K562 (cell line): ENCODE results near the gene SLC35G3. TPM values are rescaled to one million over a fixed set of nuclear protein-coding genes. Genes with fewer than 3 reads are reported as not detected.
"Not testable (repeated sequence)": the region's sequence is repeated elsewhere in the genome, so short reads cannot be mapped to it uniquely, and the experiment has no call there.

Experiments used
- ATAC-seq: fragments of 200-7000 bp; cut with Tn5 transposase; 3 replicates; pipeline ENCODE4 v1.9.1; 2020; ENCODE audit warnings: moderate library complexity
- BruUV-seq: library from RNA; stranded (reverse); fragments of 400-500 nt; replicated peaks from 2 replicates; lab custom pipeline; 2021; lab: Mats Ljungman, UMichigan
- CTCF ChIA-PET: fragments of 300-600 bp; formaldehyde crosslinking; extraction: SDS; loops from one replicate; lab custom pipeline; 2021; ENCODE audit warnings: low intra/inter-chr PET ratio; lab: Yijun Ruan, JAX
- POLR2A ChIA-PET: fragments of 300-600, 350-650 bp; sonication (Branson Sonifier 250); formaldehyde crosslinking; extraction: SDS; loops from one replicate; lab custom pipeline; 2021; ENCODE audit warnings: antibody characterized with exemption, inconsistent platforms; lab: Yijun Ruan, JAX
- DNase-seq, 4 experiments: peaks; one replicate each; pipeline versions ENCODE4 v3.0.0 to v3.0.0-alpha.2; 2011 to 2018; ENCODE audit warnings: low spot score in 3 of 4, mixed read lengths in 3 of 4; ENCODE audit errors: extremely low read depth in 1 of 4
- FAIRE-seq: peaks from 2 replicates; lab custom pipeline; 2011; peaks lifted over from hg19 to GRCh38; lab: Jason Lieb, UNC
- H2AFZ ChIP-seq: 2 replicates; pipeline ENCODE4 v1.6.0; 2011; ENCODE audit warnings: low read depth, low read length, control low read depth, inconsistent platforms
- H3K27ac ChIP-seq: fragments of 200-600 bp; 3 replicates; pipeline ENCODE4 v1.8.0; 2011; ENCODE audit warnings: low read depth, mild to moderate bottlenecking, control low read depth, inconsistent platforms, low read length, moderate library complexity, mixed read lengths; ENCODE audit errors: extremely low read depth
- H3K27me3 ChIP-seq, 2 experiments: fragments of 300-600 bp in 1 of 2; 2 replicates in 1 of 2; 3 replicates in 1 of 2; pipeline versions ENCODE4 v1.6.0 to v1.8.0; 2011; ENCODE audit warnings: inconsistent platforms in 2 of 2, low read length in 2 of 2, mild to moderate bottlenecking in 1 of 2, mixed read lengths in 1 of 2, moderate library complexity in 1 of 2; ENCODE audit not compliant: control insufficient read depth in 2 of 2, insufficient read depth in 2 of 2
- H3K36me3 ChIP-seq: fragments of 300-600 bp; 3 replicates; pipeline ENCODE4 v1.8.0; 2011; ENCODE audit warnings: mild to moderate bottlenecking, low read length, inconsistent platforms; ENCODE audit not compliant: control insufficient read depth, insufficient read depth
- H3K4me1 ChIP-seq, 2 experiments: fragments of 200-600 bp in 1 of 2; replicated peaks in 1 of 2; 2 replicates in 1 of 2; 3 replicates in 1 of 2; pipeline versions ENCODE4 v1.5.1 to v1.8.0; 2011; ENCODE audit warnings: inconsistent platforms in 2 of 2, low read length in 2 of 2, mild to moderate bottlenecking in 1 of 2, mixed read lengths in 1 of 2, moderate library complexity in 1 of 2; ENCODE audit not compliant: control insufficient read depth in 2 of 2, insufficient read depth in 2 of 2
- H3K4me2 ChIP-seq: 2 replicates; pipeline ENCODE4 v1.6.1; 2011; ENCODE audit warnings: low read length, control low read depth, inconsistent platforms, mixed read lengths; ENCODE audit not compliant: insufficient read depth
- H3K4me3 ChIP-seq: fragments of 200-600 bp; sonication (generic), shearing (Covaris generic); 2 replicates; pipeline ENCODE4 v1.5.1; 2016; ENCODE audit warnings: control low read depth, inconsistent platforms
- H3K79me2 ChIP-seq: fragments of 200-600 bp; 3 replicates; pipeline ENCODE4 v1.8.0; 2011; ENCODE audit warnings: low read length, inconsistent platforms; ENCODE audit not compliant: control insufficient read depth, insufficient read depth
- H3K9ac ChIP-seq, 2 experiments: 2 replicates each; pipeline versions ENCODE4 v1.6.0 to v1.6.1; 2011; ENCODE audit warnings: low read depth in 2 of 2, low read length in 2 of 2, control low read depth in 1 of 2, inconsistent platforms in 1 of 2, mild to moderate bottlenecking in 1 of 2, mixed read lengths in 1 of 2; ENCODE audit not compliant: insufficient read depth in 1 of 2
- H3K9me1 ChIP-seq: one replicate; pipeline ENCODE4 v1.6.0; 2011; ENCODE audit warnings: inconsistent platforms, mild to moderate bottlenecking, low read length, moderate library complexity; ENCODE audit not compliant: control insufficient read depth, insufficient read depth
- H3K9me3 ChIP-seq: replicated peaks from 2 replicates; pipeline ENCODE4 v1.5.1; 2011; ENCODE audit warnings: low read depth, low read length, inconsistent platforms; ENCODE audit not compliant: control insufficient read depth, insufficient read depth
- H4K20me1 ChIP-seq: replicated peaks from 2 replicates; pipeline ENCODE4 v1.6.1; 2011; ENCODE audit warnings: low read length, inconsistent platforms, mixed read lengths; ENCODE audit not compliant: control insufficient read depth, insufficient read depth
- ADNP ChIP-seq: fragments of 200-800 bp; sonication (Bioruptor generic); IDR thresholded peaks from 2 replicates; pipeline ENCODE4 v1.6.1; 2016; ENCODE audit warnings: missing genetic modification characterization, missing compliant biosample characterization
- CBX8 ChIP-seq: fragments of 200-600 bp; sonication (generic); IDR thresholded peaks from 2 replicates; pipeline ENCODE4 v1.6.1; 2012; ENCODE audit warnings: borderline replicate concordance, mixed run types, low read depth, mild to moderate bottlenecking, moderate library complexity, mixed read lengths, low read length, control low read depth, inconsistent platforms; ENCODE audit not compliant: poor library complexity, severe bottlenecking; ENCODE audit errors: extremely low read depth
- CREB5 ChIP-seq: fragments of 250-450 bp; sonication (Bioruptor Pico); IDR thresholded peaks from 2 replicates; pipeline ENCODE4 v1.5.0; 2020; ENCODE audit warnings: mild to moderate bottlenecking
- FOXO4 ChIP-seq: fragments of 450-650 bp; formaldehyde crosslinking; IDR thresholded peaks from 2 replicates; pipeline ENCODE4 v1.4.0; 2020; ENCODE audit warnings: mild to moderate bottlenecking, moderate library complexity
- HMGN3 ChIP-seq: IDR thresholded peaks from 2 replicates; pipeline ENCODE4 v1.6.1; 2011; ENCODE audit warnings: borderline replicate concordance, low read depth, mild to moderate bottlenecking, mixed read lengths, low read length; ENCODE audit not compliant: insufficient read length; ENCODE audit errors: extremely low read depth
- TFE3 ChIP-seq: fragments of 450-650 bp; formaldehyde crosslinking; IDR thresholded peaks from 2 replicates; pipeline ENCODE4 v1.4.0; 2020; ENCODE audit warnings: mild to moderate bottlenecking, mixed read lengths
- ZNF146 ChIP-seq: IDR thresholded peaks from one replicate; pipeline ENCODE4 v1.6.1; 2018; ENCODE audit warnings: missing compliant biosample characterization; ENCODE audit not compliant: unreplicated experiment
- ZNF239 ChIP-seq: fragments of 250-450 bp; sonication (Bioruptor Pico); IDR thresholded peaks from 2 replicates; pipeline ENCODE4 v1.4.0; 2020; ENCODE audit warnings: mild to moderate bottlenecking
- WGBS: fragments of 100-300 bp; shearing (Covaris generic); methylation state at CpG from one replicate; pipeline ENCODE4 v1.1.6; 2016; ENCODE audit warnings: low coverage, mixed read lengths; ENCODE audit not compliant: insufficient coverage; ENCODE audit errors: missing lambda C conversion rate; 5-methylcytosine and 5-hydroxymethylcytosine counted together
- in situ Hi-C: fragments of 300-500 bp; cut with MboI; formaldehyde crosslinking; loops from 4 replicates; pipeline ENCODE4 v1.15.0; 2018; ENCODE audit warnings: inconsistent platforms, mixed read lengths
- intact Hi-C: fragments of 100-400 bp; cut with micrococcal nuclease; formaldehyde crosslinking; loops from 2 replicates; pipeline ENCODE4 v1.14.2; 2022
- polyA plus RNA-seq, 8 experiments: library from polyadenylated mRNA; depleted of rRNA in 4 of 8; stranded (reverse) in 5 of 8; unstranded in 3 of 8; fragments of >200 nt; fragmentation: Nextera tagmentation in 2 of 8; fragmentation: Illumina TruSeq in 1 of 8; extraction: Ambion mirVana in 2 of 8; extraction: Trizol in 1 of 8; gene quantifications; 2 replicates each; pipeline versions ENCODE4 v1.2.1 to v1.2.3, GENCODE V29; 2011 to 2014; ENCODE audit warnings: inconsistent platforms in 1 of 8, missing spikeins in 1 of 8
- total RNA-seq, 7 experiments: library from RNA; depleted of rRNA in 6 of 7; stranded (reverse); fragments of >200 nt in 6 of 7; fragmentation: Illumina TruSeq in 2 of 7; extraction: Trizol in 2 of 7; gene quantifications; 2 replicates each; pipeline versions ENCODE4 v1.2.1 to v1.2.3, GENCODE V29; 2011 to 2021; ENCODE audit warnings: low replicate concordance in 1 of 7

SLC35G3 gene
- total and polyA plus RNA-seq, 9 of the 15 experiments (the other 6 are each of a cell fraction or from before 2014, with no cell fraction given), result not detected

- H3K9me3 ChIP-seq, H3K9ac ChIP-seq, H3K27ac ChIP-seq, DNase-seq, in situ Hi-C loops, H3K27me3 ChIP-seq, intact Hi-C loops, H3K4me1 ChIP-seq, H2AFZ ChIP-seq, H3K4me2 ChIP-seq, H3K79me2 ChIP-seq, FAIRE-seq, H3K9me1 ChIP-seq, POLR2A ChIA-PET, H4K20me1 ChIP-seq, H3K4me3 ChIP-seq, CTCF ChIA-PET, BruUV-seq, H3K36me3 ChIP-seq, ATAC-seq: not testable (repeated sequence)
- TF ChIP-seq ZNF146 (CRISPR knock-in tag), result peak; percentile 65
- 0% methylated on average over 4 of the region's 4 CpGs for WGBS
These were observed 40.1 kb upstream of the SLC35G3 start for GRCh38 chr17:35234315-35234714.

GRCh38 chr17:35229638-35230037 lies 35.4 kb upstream of the SLC35G3 start:
- H3K9me1 ChIP-seq, result no peaks in the 10 kb centered on the region
- H3K4me2 ChIP-seq, result no peak overlapping the region
- ATAC-seq (no peak), FAIRE-seq (no peak), DNase-seq (no peak)
- H3K36me3 ChIP-seq, result no peaks in the 10 kb centered on the region
- ChIA-PET CTCF (no interaction called here), POLR2A (no interaction called here)
- BruUV-seq, result no TSS peak
- no peaks in the 10 kb centered on the region for H4K20me1 ChIP-seq
- no peak overlapping the region for H3K9ac ChIP-seq
- H3K27me3 ChIP-seq, result peaks cover 2 to 11% of the 10 kb centered on the region in 2 experiments; a peak in 2 of 5 replicates
- 0% methylated on average over 1 of the region's 1 CpG for WGBS
- H3K9me3 ChIP-seq, result no peaks in the 10 kb centered on the region
- H3K4me3 ChIP-seq, result no peak overlapping the region
- H3K27ac ChIP-seq, result no peak overlapping the region
- H3K4me1 ChIP-seq, result no peaks in the 10 kb centered on the region
- in situ Hi-C loops (no loop called here), intact Hi-C loops (no loop called here)
- no peaks in the 10 kb centered on the region for H3K79me2 ChIP-seq
- no peak overlapping the region for H2AFZ ChIP-seq
- TF ChIP-seq CBX8, result no peak
- no peak for TF ChIP-seq CREB5 (CRISPR knock-in tag)
- no peak for TF ChIP-seq HMGN3
- no peak for TF ChIP-seq TFE3 (CRISPR knock-in tag)
- no peak for TF ChIP-seq FOXO4
- TF ChIP-seq ZNF239 (CRISPR knock-in tag), result no peak
- TF ChIP-seq ADNP (tag), result no peak
